ENCODE results near the gene OR8B3. TPM values are rescaled to one million over a fixed set of nuclear protein-coding genes. Genes with fewer than 3 reads are reported as not detected.
"Not testable (repeated sequence)": the region's sequence is repeated elsewhere in the genome, so short reads cannot be mapped to it uniquely, and the experiment has no call there.

Gene OR8B3
- total and polyA plus RNA-seq, 3 donors from 2014 or later, result 0.53 TPM; not detected in 2

DNA sequence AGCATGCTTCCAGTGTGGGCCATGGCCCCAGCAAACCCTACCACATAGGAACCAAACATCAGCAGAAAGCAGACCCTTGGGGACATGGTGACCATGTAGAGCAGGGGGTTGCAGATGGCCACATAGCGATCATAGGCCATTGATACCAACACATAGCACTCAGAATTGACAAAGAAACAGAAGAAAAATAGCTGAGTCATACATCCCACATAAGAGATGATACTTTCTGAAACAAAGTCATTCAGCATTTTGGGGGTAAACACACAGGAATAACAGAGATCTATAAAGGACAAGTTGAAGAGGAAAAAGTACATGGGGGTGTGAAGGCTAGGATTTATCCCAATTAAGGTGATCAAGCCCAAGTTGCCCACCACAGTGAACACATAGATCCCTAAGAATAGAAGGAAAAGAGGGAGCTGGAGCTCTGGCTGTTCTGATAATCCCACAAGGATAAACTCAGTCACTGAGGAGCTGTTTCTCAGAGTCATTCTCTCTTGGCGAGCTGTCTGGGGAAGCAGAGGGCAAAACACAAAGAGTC, 25.6 kb upstream of the OR8B3 start, which contains the start of gene OR8B4:
Gene OR8B4 (minus strand): TSS at position 488 of the 538 bp plus-strand sequence. CDS start 0 bp downstream, at position 488.
- Histone ChIP-seq H3K4me3 (no peak within 1 kb of the TSS), H3K36me3 (ENCODE audit: low read depth, missing control alignments) (no peaks in the 10 kb centered on the region), H3K27me3 (no peaks in the 10 kb centered on the region), H3K9me3 (no peaks in the 10 kb centered on the region), H3K4me1 (no peaks in the 10 kb centered on the region), H3K27ac (no peak within 1 kb of the TSS)
- TF ChIP-seq, protein P1, sequence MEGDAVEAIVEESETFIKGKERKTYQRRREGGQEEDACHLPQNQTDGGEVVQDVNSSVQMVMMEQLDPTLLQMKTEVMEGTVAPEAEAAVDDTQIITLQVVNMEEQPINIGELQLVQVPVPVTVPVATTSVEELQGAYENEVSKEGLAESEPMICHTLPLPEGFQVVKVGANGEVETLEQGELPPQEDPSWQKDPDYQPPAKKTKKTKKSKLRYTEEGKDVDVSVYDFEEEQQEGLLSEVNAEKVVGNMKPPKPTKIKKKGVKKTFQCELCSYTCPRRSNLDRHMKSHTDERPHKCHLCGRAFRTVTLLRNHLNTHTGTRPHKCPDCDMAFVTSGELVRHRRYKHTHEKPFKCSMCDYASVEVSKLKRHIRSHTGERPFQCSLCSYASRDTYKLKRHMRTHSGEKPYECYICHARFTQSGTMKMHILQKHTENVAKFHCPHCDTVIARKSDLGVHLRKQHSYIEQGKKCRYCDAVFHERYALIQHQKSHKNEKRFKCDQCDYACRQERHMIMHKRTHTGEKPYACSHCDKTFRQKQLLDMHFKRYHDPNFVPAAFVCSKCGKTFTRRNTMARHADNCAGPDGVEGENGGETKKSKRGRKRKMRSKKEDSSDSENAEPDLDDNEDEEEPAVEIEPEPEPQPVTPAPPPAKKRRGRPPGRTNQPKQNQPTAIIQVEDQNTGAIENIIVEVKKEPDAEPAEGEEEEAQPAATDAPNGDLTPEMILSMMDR (IDR thresholded peaks at IDR 0.05), result no peak
- TF ChIP-seq POLR2A (IDR thresholded peaks at IDR 0.05), result no peak
- intact Hi-C loops (cut with DNase I; ENCODE audit: low total_unique reads), result no loop called here
- DNase-seq, result no peak
- WGBS, 2 donors, result 87 to 97% methylated on average over 2 of the region's 2 CpGs

DNA sequence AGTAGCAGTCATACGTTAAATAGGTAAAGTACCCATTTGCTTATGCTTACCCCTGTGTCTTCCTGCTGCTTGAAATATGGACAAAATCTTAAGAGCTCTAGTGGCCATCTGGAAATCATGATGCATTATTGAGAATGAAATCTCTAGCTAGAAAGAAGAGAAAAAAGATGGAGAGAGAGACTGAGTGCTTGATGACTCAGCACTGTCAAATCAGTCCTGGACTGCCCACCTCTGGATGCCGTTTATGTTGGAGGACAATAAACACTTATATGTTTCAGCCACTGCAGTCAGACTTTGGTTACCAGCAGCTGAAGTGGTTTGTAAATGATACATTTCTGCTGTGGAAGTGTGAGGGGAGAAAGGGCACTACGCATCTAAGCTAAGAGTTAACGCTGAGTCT, 22.2 kb upstream of the OR8B3 start:
- H3K4me3 ChIP-seq, result no peak overlapping the region
- H3K4me1 ChIP-seq, result no peaks in the 10 kb centered on the region
- TF ChIP-seq, protein P1 (IDR thresholded peaks at IDR 0.05), result no peak
- TF ChIP-seq POLR2A (IDR thresholded peaks at IDR 0.05), result no peak
- intact Hi-C loops (cut with DNase I; ENCODE audit: low total_unique reads), result no loop called here
- no peaks in the 10 kb centered on the region for H3K27me3 ChIP-seq
- no peaks in the 10 kb centered on the region for H3K9me3 ChIP-seq
- no peak overlapping the region for H3K27ac ChIP-seq
- no peaks in the 10 kb centered on the region for H3K36me3 ChIP-seq (ENCODE audit: low read depth, missing control alignments)
- DNase-seq, result no peak
- WGBS, 2 donors, result 84 to 88% methylated on average over 4 of the region's 4 CpGs

DNA sequence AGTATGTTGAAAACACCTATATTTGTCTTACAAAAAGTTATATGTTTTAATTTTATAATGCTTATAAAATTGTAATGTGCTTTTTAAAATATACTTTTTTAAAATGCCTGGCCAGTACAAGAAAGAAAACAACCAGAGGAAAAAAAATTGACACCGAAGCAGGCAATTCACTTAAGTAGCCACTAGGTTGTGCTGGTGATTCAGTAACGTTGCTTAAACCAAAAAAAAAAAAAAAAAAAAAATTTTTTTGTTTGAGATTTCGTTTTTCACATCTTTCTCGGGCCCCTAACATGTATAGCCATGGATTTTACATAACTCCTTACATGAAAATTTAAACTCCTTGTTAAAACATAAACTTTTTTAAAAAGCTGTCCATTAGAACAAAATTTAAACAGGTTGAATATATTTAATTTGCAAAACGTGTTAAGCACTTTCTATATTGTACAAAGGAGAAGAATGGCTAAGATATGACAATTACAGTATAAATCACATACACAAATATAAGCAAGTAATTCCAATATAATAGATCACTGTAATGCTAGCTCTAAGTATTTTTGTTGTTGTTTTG, 16.6 kb upstream of the OR8B3 start:
- Histone ChIP-seq H3K27me3 (no peaks in the 10 kb centered on the region), H3K27ac (no peak overlapping the region), H3K4me3 (no peak overlapping the region), H3K36me3 (ENCODE audit: low read depth, missing control alignments) (no peaks in the 10 kb centered on the region), H3K9me3 (no peaks in the 10 kb centered on the region), H3K4me1 (no peaks in the 10 kb centered on the region)
- DNase-seq, result no peak
- WGBS, 2 donors, result 7 to 21% methylated on average over 5 of the region's 5 CpGs
- TF ChIP-seq POLR2A (IDR thresholded peaks at IDR 0.05), result no peak
- TF ChIP-seq, protein P1 (IDR thresholded peaks at IDR 0.05), result peak in 2 of 3 experiments; percentile 46 to 50
- intact Hi-C loops (cut with DNase I; ENCODE audit: low total_unique reads), result no loop called here

DNA sequence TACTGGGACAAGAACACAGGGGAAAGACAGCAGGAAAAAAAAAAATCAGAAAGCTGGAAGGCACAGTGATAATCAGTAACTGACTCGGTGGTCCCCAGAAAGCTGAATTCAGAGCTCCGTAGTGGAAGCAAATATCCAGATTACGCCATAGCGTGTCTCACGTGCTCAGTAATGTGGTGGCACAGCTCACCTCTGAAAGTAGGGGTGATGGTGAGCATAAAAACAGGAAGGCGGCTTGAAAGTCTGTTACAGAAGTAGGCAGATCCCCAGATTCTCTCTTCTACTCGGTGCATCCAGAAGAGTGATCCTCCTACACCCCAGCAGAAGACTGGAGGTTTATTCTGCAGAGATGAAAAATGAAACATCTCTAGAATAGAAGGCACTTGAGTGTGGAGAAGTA, 11.1 kb upstream of the OR8B3 start:
- Histone ChIP-seq H3K27ac (no peak overlapping the region), H3K27me3 (no peaks in the 10 kb centered on the region), H3K4me3 (no peak overlapping the region), H3K9me3 (no peaks in the 10 kb centered on the region), H3K4me1 (peaks cover 3% of the 10 kb centered on the region), H3K36me3 (ENCODE audit: low read depth, missing control alignments) (no peaks in the 10 kb centered on the region)
- WGBS, 2 donors, result 84 to 86% methylated on average over 7 of the region's 7 CpGs
- intact Hi-C loops (cut with DNase I; ENCODE audit: low total_unique reads), result no loop called here
- DNase-seq, result no peak
- no peak for TF ChIP-seq POLR2A (IDR thresholded peaks at IDR 0.05)
- TF ChIP-seq, protein P1 (IDR thresholded peaks at IDR 0.05), result no peak

DNA sequence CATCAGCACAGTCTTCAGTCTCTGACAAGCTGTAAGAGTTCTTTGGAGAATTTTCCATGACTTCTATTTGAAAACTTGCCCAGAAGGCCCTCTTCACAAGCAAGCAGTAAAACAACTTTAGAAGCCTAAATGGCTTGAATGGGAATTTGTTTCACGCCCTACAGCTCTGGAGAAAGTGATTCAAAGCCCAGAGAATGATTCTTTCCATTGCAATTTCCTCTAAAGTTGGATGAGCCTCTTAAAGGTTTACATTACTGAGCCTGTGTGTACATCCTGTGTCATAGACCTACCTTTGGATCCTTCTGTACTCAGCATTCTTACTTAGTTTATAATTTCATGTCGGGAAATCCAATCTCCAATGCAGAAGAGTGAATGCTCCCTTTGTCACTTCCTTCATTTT, 6.8 kb upstream of the OR8B3 start:
- no peak for TF ChIP-seq POLR2A (IDR thresholded peaks at IDR 0.05)
- TF ChIP-seq, protein P1 (IDR thresholded peaks at IDR 0.05), result no peak
- H3K36me3 ChIP-seq (ENCODE audit: low read depth, missing control alignments), result no peaks in the 10 kb centered on the region
- H3K4me3 ChIP-seq, result no peak overlapping the region
- H3K27me3 ChIP-seq, result no peaks in the 10 kb centered on the region
- no peaks in the 10 kb centered on the region for H3K9me3 ChIP-seq
- WGBS, 2 donors, result 57 to 83% methylated on average over 2 of the region's 2 CpGs
- DNase-seq, result no peak
- intact Hi-C loops (cut with DNase I; ENCODE audit: low total_unique reads), result no loop called here
- H3K4me1 ChIP-seq, result peaks cover 3% of the 10 kb centered on the region
- H3K27ac ChIP-seq, result no peak overlapping the region

DNA sequence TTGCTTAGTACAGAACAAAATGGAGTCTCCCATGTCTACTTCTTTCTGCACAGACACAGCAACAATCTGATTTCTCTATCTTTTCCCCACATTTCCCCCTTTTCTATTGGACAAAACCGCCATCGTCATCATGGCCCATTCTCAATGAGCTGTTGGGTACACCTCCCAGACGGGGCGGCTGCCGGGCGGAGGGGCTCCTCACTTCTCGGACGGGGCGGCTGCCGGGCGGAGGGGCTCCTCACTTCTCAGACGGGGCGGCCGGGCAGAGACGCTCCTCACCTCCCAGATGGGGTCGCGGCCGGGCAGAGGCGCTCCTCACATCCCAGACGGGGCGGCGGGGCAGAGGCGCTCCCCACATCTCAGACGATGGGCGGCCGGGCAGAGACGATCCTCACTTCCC, 4.4 kb upstream of the OR8B3 start:
- H3K27me3 ChIP-seq; H3K9me3 ChIP-seq; H3K36me3 ChIP-seq (ENCODE audit: low read depth, missing control alignments); H3K4me3 ChIP-seq; intact Hi-C loops (cut with DNase I; ENCODE audit: low total_unique reads); H3K4me1 ChIP-seq; H3K27ac ChIP-seq; DNase-seq: not testable (repeated sequence)
- WGBS, 2 donors, result 78 to 95% methylated on average over 12 to 23 of the region's 27 CpGs
